GM19452 (cell line): ENCODE data around the gene CSK.

Source experiments
- ATAC-seq: cut with Tn5 transposase; IDR thresholded peaks from one replicate; pipeline ENCODE4 v1.9.1; 2021; ENCODE audit not compliant: unreplicated experiment

CSK gene

GRCh38 chr15:74825866-74826265 lies 44.0 kb downstream of the CSK start:
- ATAC-seq = no peak

GRCh38 chr15:74826364-74826819 lies 44.5 kb downstream of the CSK start, which contains the start of gene CPLX3:
TSS of gene CPLX3 (plus strand) at chr15:74826627. CDS start at chr15:74826704, 77 bp downstream.
- no peak for ATAC-seq

- ATAC-seq = no peak
Observed at GRCh38 chr15:74826921-74827320, 45.0 kb downstream of the CSK start.

- ATAC-seq = no peak
Observed at GRCh38 chr15:74827614-74828013, 45.7 kb downstream of the CSK start.

- no peak for ATAC-seq
Observed at GRCh38 chr15:74828835-74829234, 47.0 kb downstream of the CSK start.

- no peak for ATAC-seq
Observed at GRCh38 chr15:74829486-74829885, 47.6 kb downstream of the CSK start.

- no peak for ATAC-seq
Observed at GRCh38 chr15:74829991-74830390, 48.1 kb downstream of the CSK start.

GRCh38 chr15:74830868-74831267 lies 49.0 kb downstream of the CSK start:
- no peak for ATAC-seq

- no peak for ATAC-seq
Observed at GRCh38 chr15:74831813-74832495, 50.1 kb downstream of the CSK start.

GRCh38 chr15:74832826-74833225 lies 50.9 kb downstream of the CSK start:
- no peak for ATAC-seq

GRCh38 chr15:74833376-74834107 lies 51.7 kb downstream of the CSK start:
- ATAC-seq = no peak

GRCh38 chr15:74835312-74835823 lies 53.5 kb downstream of the CSK start:
- ATAC-seq = no peak

GRCh38 chr15:74836846-74837245 lies 55.0 kb downstream of the CSK start:
- no peak for ATAC-seq

GRCh38 chr15:74837482-74838136 lies 55.7 kb downstream of the CSK start:
- ATAC-seq = no peak

- no peak for ATAC-seq
Observed at GRCh38 chr15:74838137-74838516, 56.2 kb downstream of the CSK start.

GRCh38 chr15:74838746-74839525 lies 57.1 kb downstream of the CSK start:
- no peak for ATAC-seq

GRCh38 chr15:74839526-74840395 lies 57.9 kb downstream of the CSK start:
- ATAC-seq = no peak

GRCh38 chr15:74840851-74841775 lies 59.2 kb downstream of the CSK start:
- no peak for ATAC-seq

GRCh38 chr15:74841891-74842373 lies 60.1 kb downstream of the CSK start:
- no peak for ATAC-seq
